Measurements from ENCODE around the gene SDS.

DNA sequence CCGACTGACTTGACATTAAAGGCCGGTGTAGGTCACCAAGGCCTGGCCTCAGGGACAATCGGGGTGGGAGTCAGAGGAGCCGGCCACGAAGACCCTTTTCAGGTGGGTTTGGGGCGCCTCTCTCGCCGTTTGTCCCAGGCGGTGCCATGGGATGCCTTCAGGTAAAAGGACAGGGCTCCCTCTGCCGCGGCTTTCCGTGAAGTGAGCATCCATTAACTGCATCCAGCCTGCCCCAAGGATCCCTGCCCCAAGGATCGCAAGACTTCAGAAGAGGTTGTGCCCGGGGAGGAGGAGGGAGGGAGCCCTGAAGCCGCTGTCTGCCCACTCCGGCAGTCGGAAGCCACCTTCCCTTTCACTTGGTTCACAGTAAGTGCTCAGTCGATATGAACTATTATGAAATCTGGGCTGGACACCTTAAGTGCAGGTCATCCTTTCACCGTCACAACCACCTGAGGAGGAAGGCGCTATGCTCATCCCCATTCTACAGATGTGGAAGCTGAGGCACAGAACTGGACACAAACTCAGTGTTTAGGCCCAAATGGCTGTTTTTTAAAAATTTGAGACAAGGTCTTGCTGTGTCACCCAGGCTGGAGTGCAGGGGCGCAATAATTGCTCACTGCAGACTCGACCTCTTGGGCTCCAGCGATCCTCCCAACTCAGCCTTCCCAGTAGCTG is 964 bp downstream of the SDS start:
- TF ChIP-seq POLR2AphosphoS5 (IDR thresholded peaks at IDR 0.05; ENCODE audit: borderline replicate concordance, low read depth, low read length), result no peak
- TF ChIP-seq EZH2 (IDR thresholded peaks at IDR 0.05), result no peak
- TF ChIP-seq FOXP2 (optimal IDR thresholded peaks at IDR 0.05; ENCODE audit: control extremely low read depth, extremely low read length, insufficient read depth), result no peak

Data from SK-N-MC (cell line).